CD8-positive, alpha-beta memory T cell (primary cell): Measurements from ENCODE around the gene ACTMAP. TPM values are rescaled to one million over a fixed set of nuclear protein-coding genes. Genes with fewer than 3 reads are reported as not detected.

Source experiments
- CTCF ChIA-PET: fragments of 350-600 bp; sonication (Branson Sonifier 250); formaldehyde crosslinking; loops from one replicate; lab custom pipeline; 2021; ENCODE audit warnings: antibody characterized with exemption; lab: Charles Lee
- POLR2A ChIA-PET: fragments of 350-600 bp; sonication (Branson Sonifier 250); formaldehyde crosslinking; loops from one replicate; lab custom pipeline; 2021; ENCODE audit warnings: antibody characterized with exemption; lab: Charles Lee
- DNase-seq, 5 donors: peaks; one replicate each; pipeline versions ENCODE4 v3.0.0 to v3.0.0-alpha.2; 2020 to 2022; ENCODE audit warnings: mixed read lengths in 1 of 5
- H3K27ac ChIP-seq: one replicate; pipeline ENCODE4 v1.7.0; 2013; ENCODE audit warnings: low read depth, mild to moderate bottlenecking, low read length, moderate library complexity
- H3K27me3 ChIP-seq: 2 replicates; pipeline ENCODE4 v1.7.0; 2013; ENCODE audit warnings: low read length, mild to moderate bottlenecking; ENCODE audit not compliant: insufficient read depth, poor library complexity, severe bottlenecking
- H3K36me3 ChIP-seq: 2 replicates; pipeline ENCODE4 v1.7.0; 2013; ENCODE audit warnings: mild to moderate bottlenecking, low read length, moderate library complexity; ENCODE audit not compliant: insufficient read depth
- H3K4me1 ChIP-seq: 2 replicates; pipeline ENCODE4 v1.7.0; 2013; ENCODE audit warnings: mild to moderate bottlenecking, low read length, moderate library complexity; ENCODE audit not compliant: insufficient read depth
- H3K4me3 ChIP-seq: 2 replicates; pipeline ENCODE4 v1.7.0; 2013; ENCODE audit warnings: mild to moderate bottlenecking, low read length
- H3K9me3 ChIP-seq: 2 replicates; pipeline ENCODE4 v1.7.0; 2013; ENCODE audit warnings: mild to moderate bottlenecking, low read length
- H3K27ac Mint-ChIP-seq, 8 donors: one replicate each; pipeline ENCODE4 v1.8.0; 2020 to 2021; ENCODE audit warnings: mixed read lengths in 8 of 8, mild to moderate bottlenecking in 6 of 8, inconsistent platforms in 3 of 8, moderate library complexity in 3 of 8
- H3K27me3 Mint-ChIP-seq, 2 donors: one replicate each; pipeline ENCODE4 v1.8.0; 2020 to 2021; ENCODE audit warnings: mixed read lengths in 2 of 2, mild to moderate bottlenecking in 1 of 2, moderate library complexity in 1 of 2
- H3K36me3 Mint-ChIP-seq, 3 donors: one replicate each; pipeline ENCODE4 v1.8.0; 2020 to 2021; ENCODE audit warnings: mixed read lengths in 3 of 3, inconsistent platforms in 1 of 3, mild to moderate bottlenecking in 1 of 3
- H3K4me1 Mint-ChIP-seq, 3 donors: one replicate each; pipeline ENCODE4 v1.8.0; 2020 to 2021; ENCODE audit warnings: mixed read lengths in 3 of 3, inconsistent platforms in 1 of 3, mild to moderate bottlenecking in 1 of 3
- H3K4me3 Mint-ChIP-seq, 7 donors: one replicate each; pipeline ENCODE4 v1.8.0; 2020 to 2021; ENCODE audit warnings: mixed read lengths in 7 of 7, mild to moderate bottlenecking in 6 of 7, moderate library complexity in 4 of 7, inconsistent platforms in 2 of 7
- H3K9me3 Mint-ChIP-seq, 5 donors: one replicate each; pipeline ENCODE4 v1.8.0; 2020 to 2022; ENCODE audit warnings: mixed read lengths in 5 of 5, mild to moderate bottlenecking in 3 of 5, moderate library complexity in 2 of 5, inconsistent platforms in 1 of 5
- polyA plus RNA-seq: library from polyadenylated mRNA; unstranded; fragments of 300-500 nt; fragmentation: Illumina TruSeq; gene quantifications from one replicate; pipeline ENCODE4 v1.2.3, GENCODE V29; 2021
- total RNA-seq, 2 experiments: library from RNA; stranded (reverse); gene quantifications; one replicate each; pipeline ENCODE4 v1.2.3, GENCODE V29; 2021

ACTMAP gene
- total and polyA plus RNA-seq, 3 experiments from 2014 or later: 2.9 to 10.6 (median 10.3) TPM

GRCh38 chr19:40742477-40742876 is 7.8 kb downstream of the ACTMAP start:
- H3K27ac ChIP-seq: no peak overlapping the region
- ChIA-PET CTCF (no interaction called here), POLR2A (interaction anchor here (0.6 kb wide), 1 partner anchor 106 kb away, joined by 11 read pairs; no protein-coding TSS in a partner anchor)
- H3K4me1 ChIP-seq: no peaks in the 10 kb centered on the region
- no peaks in the 10 kb centered on the region for H3K27me3 ChIP-seq
- H3K4me1 Mint-ChIP-seq: no peaks in the 10 kb centered on the region
- no peak overlapping the region for H3K4me3 ChIP-seq
- H3K9me3 ChIP-seq: no peaks in the 10 kb centered on the region
- H3K4me3 Mint-ChIP-seq: no peak overlapping the region
- H3K27ac Mint-ChIP-seq: no peak overlapping the region
- no peak for DNase-seq
- H3K9me3 Mint-ChIP-seq: peaks cover 0 to 2% (median 0%) of the 10 kb centered on the region in 5 donors
- H3K36me3 ChIP-seq: peaks cover 7% of the 10 kb centered on the region
- peaks cover 0 to 23% (median 5%) of the 10 kb centered on the region in 3 donors for H3K36me3 Mint-ChIP-seq
- no peaks in the 10 kb centered on the region for H3K27me3 Mint-ChIP-seq

DNA sequence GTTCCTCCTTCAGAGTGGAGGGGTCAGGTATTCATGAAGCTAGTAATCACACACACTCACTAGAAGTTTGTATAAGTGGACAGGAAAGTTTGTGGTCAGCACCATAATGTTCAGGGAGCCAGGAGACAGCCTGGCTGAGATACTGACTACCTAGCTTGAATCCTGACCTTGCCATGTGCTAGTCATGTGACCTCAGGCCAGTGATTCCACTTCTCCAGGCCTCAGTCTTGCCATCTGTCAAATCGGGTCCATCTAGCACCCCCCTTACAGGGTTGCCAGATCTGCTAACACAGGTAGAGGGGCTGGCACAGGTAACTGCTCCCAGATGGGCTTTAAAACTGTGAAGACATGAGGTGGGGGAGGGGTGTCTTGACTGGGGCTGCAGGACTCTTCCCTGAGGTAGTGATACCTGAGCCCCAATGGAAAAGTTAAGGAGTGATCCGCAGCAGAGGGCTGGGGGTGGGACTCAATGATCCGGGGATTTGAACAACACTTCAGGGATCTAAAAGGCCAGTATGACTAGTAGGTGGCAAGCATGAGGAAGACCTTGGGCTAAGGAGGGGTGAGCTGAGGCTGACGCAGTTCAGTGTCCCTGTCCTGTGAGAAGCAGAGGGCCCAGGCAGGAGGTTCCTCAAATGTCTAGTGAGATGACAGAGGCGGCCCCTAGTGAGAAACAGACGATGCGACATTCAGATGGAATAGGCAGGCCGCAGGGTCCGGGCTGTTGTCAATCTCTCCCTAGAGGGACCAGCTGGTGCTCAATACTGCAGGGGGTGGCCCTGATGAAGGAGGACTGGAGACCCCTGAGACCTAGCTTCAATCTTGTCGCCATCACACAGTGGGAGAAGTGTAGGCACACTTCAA is 8.5 kb downstream of the ACTMAP start:
- Mint-ChIP-seq H3K27ac (peak overlapping the region in 2 of 8 donors; percentile 36 to 85), H3K27me3 (no peaks in the 10 kb centered on the region), H3K4me3 (no peak overlapping the region), H3K9me3 (peaks cover 0 to 2% (median 0%) of the 10 kb centered on the region in 5 donors), H3K36me3 (peaks cover 0 to 30% (median 5%) of the 10 kb centered on the region in 3 donors), H3K4me1 (no peaks in the 10 kb centered on the region)
- Histone ChIP-seq H3K36me3 (peaks cover 11% of the 10 kb centered on the region), H3K4me1 (no peaks in the 10 kb centered on the region), H3K27ac (no peak overlapping the region), H3K4me3 (no peak overlapping the region), H3K27me3 (no peaks in the 10 kb centered on the region), H3K9me3 (no peaks in the 10 kb centered on the region)
- CTCF ChIA-PET: no interaction called here
- POLR2A ChIA-PET: no interaction called here
- no peak for DNase-seq

DNA sequence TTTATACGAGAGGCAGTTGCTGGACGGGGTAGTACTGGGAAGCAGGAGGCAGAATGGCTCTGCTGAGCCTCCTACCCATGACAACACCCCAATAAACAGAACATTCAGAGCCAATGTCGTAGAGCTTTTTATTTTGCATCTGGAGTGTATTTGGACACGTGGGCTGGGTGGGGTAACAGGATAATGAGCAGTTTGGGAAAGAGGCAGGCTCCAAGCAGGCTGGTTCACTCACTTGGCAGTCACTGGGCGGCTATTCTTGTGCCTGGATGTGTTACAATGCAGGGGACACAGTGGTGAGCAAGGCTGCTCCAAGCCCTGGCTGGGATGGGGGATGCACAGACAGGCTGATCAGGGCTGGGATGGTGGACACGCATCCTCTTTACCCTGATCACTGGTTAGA is 9.5 kb downstream of the ACTMAP start:
- Histone ChIP-seq H3K4me3 (no peak overlapping the region), H3K9me3 (no peaks in the 10 kb centered on the region), H3K36me3 (peaks cover 11% of the 10 kb centered on the region), H3K4me1 (no peaks in the 10 kb centered on the region), H3K27me3 (no peaks in the 10 kb centered on the region), H3K27ac (no peak overlapping the region)
- no peak overlapping the region for H3K4me3 Mint-ChIP-seq
- ChIA-PET CTCF (no interaction called here), POLR2A (no interaction called here)
- no peaks in the 10 kb centered on the region for H3K4me1 Mint-ChIP-seq
- peaks cover 0 to 2% (median 0%) of the 10 kb centered on the region in 5 donors for H3K9me3 Mint-ChIP-seq
- H3K27me3 Mint-ChIP-seq: no peaks in the 10 kb centered on the region
- H3K27ac Mint-ChIP-seq: peak overlapping the region in 1 of 8 donors; percentile 60
- DNase-seq: no peak
- peaks cover 0 to 39% (median 5%) of the 10 kb centered on the region in 3 donors for H3K36me3 Mint-ChIP-seq

DNA sequence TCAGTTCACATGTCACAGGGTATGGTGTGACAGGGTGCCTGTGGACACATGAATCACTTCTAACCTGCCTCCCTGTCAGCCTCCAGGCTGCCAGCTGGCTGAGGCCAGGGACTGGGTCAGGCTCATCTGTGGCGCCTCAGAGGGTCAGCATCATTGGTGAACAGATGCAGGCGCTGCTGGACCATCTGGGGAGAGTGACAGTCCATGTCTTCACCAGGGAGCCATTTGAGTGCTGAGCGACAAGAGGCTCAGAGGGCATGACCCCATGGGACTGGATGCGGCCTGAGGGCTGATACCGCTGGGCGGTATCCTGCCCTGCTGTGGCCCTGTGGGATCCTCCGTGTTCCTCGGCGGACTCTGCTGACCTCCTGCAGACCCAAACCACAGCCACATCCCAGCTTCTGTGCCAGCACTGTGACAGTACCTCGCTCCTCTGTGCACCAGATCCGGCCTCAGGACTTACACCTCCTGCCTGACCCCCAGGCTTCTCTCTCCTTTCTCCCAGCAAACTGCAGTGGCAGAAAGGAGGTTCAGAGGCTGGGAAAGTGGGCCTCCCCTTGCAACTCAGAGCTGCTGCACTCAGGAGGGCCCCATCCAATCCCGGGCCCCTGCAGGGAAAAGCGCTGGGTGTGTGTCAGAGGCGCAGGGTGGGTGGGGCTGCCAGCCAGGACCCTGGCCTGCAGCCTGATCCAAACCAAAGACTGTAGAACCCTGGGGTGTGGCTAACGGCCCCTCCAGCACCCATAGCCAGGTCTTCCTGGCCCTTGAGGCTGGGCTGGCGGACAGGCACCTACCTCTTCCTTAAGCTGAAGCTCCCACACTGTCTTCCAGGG is 10.2 kb downstream of the ACTMAP start:
- Histone ChIP-seq H3K27me3 (no peaks in the 10 kb centered on the region), H3K27ac (no peak overlapping the region), H3K36me3 (peaks cover 11% of the 10 kb centered on the region), H3K4me1 (no peaks in the 10 kb centered on the region), H3K9me3 (no peaks in the 10 kb centered on the region), H3K4me3 (no peak overlapping the region)
- H3K9me3 Mint-ChIP-seq: peaks cover 0 to 2% (median 0%) of the 10 kb centered on the region in 5 donors
- no peak overlapping the region for H3K4me3 Mint-ChIP-seq
- ChIA-PET CTCF (no interaction called here), POLR2A (no interaction called here)
- no peaks in the 10 kb centered on the region for H3K27me3 Mint-ChIP-seq
- DNase-seq: no peak
- no peaks in the 10 kb centered on the region for H3K4me1 Mint-ChIP-seq
- peaks cover 6 to 46% (median 10%) of the 10 kb centered on the region in 3 donors for H3K36me3 Mint-ChIP-seq
- peak overlapping the region in 2 of 8 donors; percentile 58 to 60 for H3K27ac Mint-ChIP-seq

DNA sequence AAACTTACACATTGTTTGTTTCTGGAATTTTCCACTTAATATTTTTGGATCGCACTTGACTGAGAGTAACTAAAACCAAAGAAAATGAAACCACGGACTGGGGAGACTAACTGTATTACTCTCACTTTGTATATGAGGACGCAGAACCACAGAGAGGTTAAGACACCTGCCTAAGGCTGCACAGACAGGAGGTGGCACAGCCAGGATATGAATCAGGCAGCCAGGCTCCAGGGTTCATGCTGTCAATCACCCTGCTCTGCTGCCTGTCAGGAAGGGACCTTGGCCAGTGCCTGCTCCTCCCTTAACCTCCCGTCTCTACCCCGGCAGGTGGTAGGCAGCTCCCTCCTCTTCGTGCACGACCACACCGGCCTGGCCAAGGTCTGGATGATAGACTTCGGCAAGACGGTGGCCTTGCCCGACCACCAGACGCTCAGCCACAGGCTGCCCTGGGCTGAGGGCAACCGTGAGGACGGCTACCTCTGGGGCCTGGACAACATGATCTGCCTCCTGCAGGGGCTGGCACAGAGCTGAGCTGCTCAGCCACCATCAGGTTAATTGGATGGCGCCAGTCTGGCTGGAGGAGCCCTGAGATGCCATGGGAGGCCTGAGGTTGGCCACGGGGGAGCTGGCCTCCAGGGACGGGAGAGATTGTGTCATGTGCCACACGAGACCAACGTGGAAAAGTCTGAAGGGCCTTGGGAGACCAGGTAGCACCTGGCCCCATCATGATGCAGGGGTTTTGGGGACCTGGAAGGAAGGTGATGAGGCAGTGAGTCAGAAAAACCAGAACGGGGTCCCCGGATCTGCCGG is 11.0 kb downstream of the ACTMAP start:
- H3K4me3 ChIP-seq: no peak overlapping the region
- peaks cover 12% of the 10 kb centered on the region for H3K36me3 ChIP-seq
- no peaks in the 10 kb centered on the region for H3K9me3 ChIP-seq
- peaks cover 0 to 2% (median 0%) of the 10 kb centered on the region in 5 donors for H3K9me3 Mint-ChIP-seq
- CTCF ChIA-PET: no interaction called here
- H3K27ac Mint-ChIP-seq: peak overlapping the region in 1 of 8 donors; percentile 58
- H3K4me1 ChIP-seq: no peaks in the 10 kb centered on the region
- POLR2A ChIA-PET: no interaction called here
- no peaks in the 10 kb centered on the region for H3K27me3 Mint-ChIP-seq
- no peak for DNase-seq
- H3K4me3 Mint-ChIP-seq: no peak overlapping the region
- H3K36me3 Mint-ChIP-seq: peaks cover 6 to 52% (median 10%) of the 10 kb centered on the region in 3 donors
- H3K27ac ChIP-seq: no peak overlapping the region
- H3K4me1 Mint-ChIP-seq: no peaks in the 10 kb centered on the region
- no peaks in the 10 kb centered on the region for H3K27me3 ChIP-seq

GRCh38 chr19:40737102-40737644 is 13.1 kb downstream of the ACTMAP start:
- ChIA-PET POLR2A (no interaction called here), CTCF (no interaction called here)
- peaks cover 0 to 2% (median 0%) of the 10 kb centered on the region in 5 donors for H3K9me3 Mint-ChIP-seq
- no peaks in the 10 kb centered on the region for H3K9me3 ChIP-seq
- H3K4me3 ChIP-seq: no peak overlapping the region
- no peak overlapping the region for H3K4me3 Mint-ChIP-seq
- no peak overlapping the region for H3K27ac ChIP-seq
- DNase-seq: no peak
- no peaks in the 10 kb centered on the region for H3K4me1 ChIP-seq
- H3K4me1 Mint-ChIP-seq: no peaks in the 10 kb centered on the region
- peaks cover 6 to 70% (median 15%) of the 10 kb centered on the region in 3 donors for H3K36me3 Mint-ChIP-seq
- H3K36me3 ChIP-seq: peaks cover 22% of the 10 kb centered on the region
- no peaks in the 10 kb centered on the region for H3K27me3 ChIP-seq
- no peaks in the 10 kb centered on the region for H3K27me3 Mint-ChIP-seq
- no peak overlapping the region for H3K27ac Mint-ChIP-seq

- no peaks in the 10 kb centered on the region for H3K4me1 Mint-ChIP-seq
- Histone ChIP-seq H3K36me3 (peaks cover 22% of the 10 kb centered on the region), H3K9me3 (no peaks in the 10 kb centered on the region), H3K4me3 (no peak overlapping the region), H3K27ac (no peak overlapping the region), H3K27me3 (no peaks in the 10 kb centered on the region), H3K4me1 (no peaks in the 10 kb centered on the region)
- peaks cover 6 to 73% (median 17%) of the 10 kb centered on the region in 3 donors for H3K36me3 Mint-ChIP-seq
- no peak for DNase-seq
- H3K27me3 Mint-ChIP-seq: no peaks in the 10 kb centered on the region
- H3K4me3 Mint-ChIP-seq: no peak overlapping the region
- ChIA-PET CTCF (no interaction called here), POLR2A (interaction anchor here (0.7 kb wide), 1 partner anchor 446 kb away, joined by 3 read pairs; no protein-coding TSS in a partner anchor)
- peaks cover 0 to 2% (median 0%) of the 10 kb centered on the region in 5 donors for H3K9me3 Mint-ChIP-seq
- H3K27ac Mint-ChIP-seq: no peak overlapping the region
Measured at GRCh38 chr19:40736661-40737060, 13.6 kb downstream of the ACTMAP start.
